HepG2 (cell line): Measurements from ENCODE around the gene CYBRD1. TPM values are rescaled to one million over a fixed set of nuclear protein-coding genes. Genes with fewer than 3 reads are reported as not detected.

Experiments
- HDAC1 ChIP-seq: sonication (generic); formaldehyde crosslinking; IDR thresholded peaks from 2 replicates; pipeline ENCODE4 v1.5.1; 2020; ENCODE audit warnings: mild to moderate bottlenecking, missing genetic modification reagents
- KDM2A ChIP-seq: sonication (generic); formaldehyde crosslinking; IDR thresholded peaks from 2 replicates; pipeline ENCODE4 v1.4.0; 2020; ENCODE audit warnings: low read depth, missing genetic modification reagents, borderline replicate concordance
- KLF9 ChIP-seq: IDR thresholded peaks from 2 replicates; pipeline ENCODE4 v1.6.1; 2016; ENCODE audit warnings: low read depth
- NKX3-1 ChIP-seq: sonication (generic); formaldehyde crosslinking; IDR thresholded peaks from 2 replicates; pipeline ENCODE4 v1.5.0; 2020; ENCODE audit warnings: missing genetic modification reagents
- RCOR2 ChIP-seq: IDR thresholded peaks from 2 replicates; pipeline ENCODE4 v1.6.1; 2016; ENCODE audit warnings: missing biosample characterization, missing genetic modification reagents
- SRSF9 ChIP-seq: fragments of 200-400 bp; formaldehyde crosslinking; IDR thresholded peaks from 2 replicates; pipeline ENCODE4 v1.6.1; 2018; ENCODE audit warnings: borderline replicate concordance, mild to moderate bottlenecking, low read depth, low read length; ENCODE audit not compliant: insufficient read depth, poor library complexity, severe bottlenecking
- YY1 ChIP-seq: IDR thresholded peaks from 2 replicates; pipeline ENCODE4 v1.6.1; 2011; ENCODE audit warnings: low read length, low read depth, moderate library complexity, mild to moderate bottlenecking; ENCODE audit not compliant: insufficient read depth, insufficient replicate concordance
- ZFP37 ChIP-seq: sonication (generic); formaldehyde crosslinking; IDR thresholded peaks from 2 replicates; pipeline ENCODE4 v1.4.0; 2020; ENCODE audit warnings: missing genetic modification reagents, borderline replicate concordance
- ZNF549 ChIP-seq: sonication (generic); formaldehyde crosslinking; IDR thresholded peaks from 2 replicates; pipeline ENCODE4 v1.5.0; 2020; ENCODE audit warnings: missing genetic modification reagents
- ZNF607 ChIP-seq: sonication (generic); formaldehyde crosslinking; IDR thresholded peaks from 2 replicates; pipeline ENCODE4 v1.5.1; 2020; ENCODE audit warnings: missing genetic modification reagents, mild to moderate bottlenecking, borderline replicate concordance
- polyA plus RNA-seq, 8 experiments: library from polyadenylated mRNA; depleted of rRNA in 3 of 8; stranded (reverse) in 7 of 8; unstranded in 1 of 8; fragments of >200 nt; fragmentation: Illumina TruSeq in 4 of 8; extraction: Trizol in 4 of 8; gene quantifications; 2 replicates each; pipeline versions ENCODE4 v1.2.1 to v1.2.3, GENCODE V29; 2011 to 2016; ENCODE audit warnings: low read depth in 4 of 8, missing spikeins in 1 of 8, mixed read lengths in 1 of 8; ENCODE audit not compliant: insufficient read depth in 1 of 8
- total RNA-seq, 5 experiments: library from RNA; depleted of rRNA; stranded (reverse); fragments of >200 nt; fragmentation: Illumina TruSeq; extraction: Trizol; gene quantifications; 2 replicates each; pipeline ENCODE4 v1.2.3, GENCODE V29; 2016; ENCODE audit warnings: low read depth in 1 of 5
- TF ChIP-seq, protein P1 (sequence below): sonication (generic); formaldehyde crosslinking; IDR thresholded peaks from 2 replicates; pipeline ENCODE4 v1.5.1; 2020; ENCODE audit warnings: mild to moderate bottlenecking, missing genetic modification reagents, moderate library complexity
- TF ChIP-seq, protein P2 (sequence below): sonication (generic); formaldehyde crosslinking; IDR thresholded peaks from 2 replicates; pipeline ENCODE4 v1.4.0; 2020; ENCODE audit warnings: missing genetic modification reagents, borderline replicate concordance
- TF ChIP-seq, protein P3 (sequence below): sonication (generic); formaldehyde crosslinking; IDR thresholded peaks from 2 replicates; pipeline ENCODE4 v1.8.0; 2023; ENCODE audit warnings: mild to moderate bottlenecking, missing genetic modification reagents
- TF ChIP-seq, protein P4 (sequence below): sonication (generic); formaldehyde crosslinking; IDR thresholded peaks from 2 replicates; pipeline ENCODE4 v1.4.0; 2020; ENCODE audit warnings: missing genetic modification reagents
- TF ChIP-seq, protein P5 (sequence below): sonication (generic); formaldehyde crosslinking; IDR thresholded peaks from 2 replicates; pipeline ENCODE4 v1.5.0; 2020; ENCODE audit warnings: missing genetic modification reagents
- TF ChIP-seq, protein P6 (sequence below): sonication (generic); formaldehyde crosslinking; IDR thresholded peaks from 2 replicates; pipeline ENCODE4 v1.8.1; 2023; ENCODE audit warnings: mild to moderate bottlenecking, missing genetic modification reagents
- TF ChIP-seq, protein P7 (sequence below): conservative IDR thresholded peaks from 2 replicates; pipeline ENCODE4 v1.6.1; 2018; ENCODE audit warnings: missing genetic modification reagents

Gene CYBRD1
- total and polyA plus RNA-seq, 2 of the 13 experiments (the other 11 are each of a cell fraction or from before 2014, with no cell fraction given), result 0.13 to 0.42 TPM

DNA sequence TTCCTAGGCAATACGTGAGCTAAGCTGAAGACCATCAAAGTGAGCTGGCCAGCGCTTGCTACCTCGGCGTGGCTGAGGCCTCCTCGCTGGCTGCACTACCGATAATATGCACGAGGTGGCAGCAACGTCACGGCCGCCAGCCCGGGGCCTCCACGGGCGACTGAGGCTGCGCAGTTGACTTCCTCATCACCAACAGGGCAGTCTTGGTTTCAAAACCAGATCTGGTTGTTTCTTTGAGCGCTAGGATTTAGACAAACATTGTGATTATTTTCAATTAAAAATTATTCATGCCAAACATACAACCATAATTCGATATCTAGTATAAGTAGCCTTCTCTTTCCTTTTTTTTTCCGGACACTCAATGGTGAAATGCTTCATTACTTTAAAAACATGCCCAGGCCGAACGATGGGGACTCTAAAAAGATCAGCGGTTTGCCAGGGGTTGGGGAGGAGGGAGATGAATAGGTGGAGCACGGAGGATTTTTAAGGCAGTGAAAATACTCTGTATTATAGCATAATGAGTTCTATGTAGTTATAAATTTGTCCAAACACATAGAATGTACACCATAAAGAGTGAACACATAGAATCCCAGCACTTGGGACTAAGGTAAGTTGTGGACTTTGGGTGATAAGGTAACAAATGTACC lies 52.0 kb downstream of the CYBRD1 start (continued):
- no peak for TF ChIP-seq ZNF607 (CRISPR knock-in tag)
- 0 out of 2 replicates have a peak, but pooled peaks have one; percentile 8 for TF ChIP-seq NKX3-1 (CRISPR knock-in tag)
- no peak for TF ChIP-seq RCOR2
- no peak for TF ChIP-seq SRSF9
- TF ChIP-seq, protein P1, sequence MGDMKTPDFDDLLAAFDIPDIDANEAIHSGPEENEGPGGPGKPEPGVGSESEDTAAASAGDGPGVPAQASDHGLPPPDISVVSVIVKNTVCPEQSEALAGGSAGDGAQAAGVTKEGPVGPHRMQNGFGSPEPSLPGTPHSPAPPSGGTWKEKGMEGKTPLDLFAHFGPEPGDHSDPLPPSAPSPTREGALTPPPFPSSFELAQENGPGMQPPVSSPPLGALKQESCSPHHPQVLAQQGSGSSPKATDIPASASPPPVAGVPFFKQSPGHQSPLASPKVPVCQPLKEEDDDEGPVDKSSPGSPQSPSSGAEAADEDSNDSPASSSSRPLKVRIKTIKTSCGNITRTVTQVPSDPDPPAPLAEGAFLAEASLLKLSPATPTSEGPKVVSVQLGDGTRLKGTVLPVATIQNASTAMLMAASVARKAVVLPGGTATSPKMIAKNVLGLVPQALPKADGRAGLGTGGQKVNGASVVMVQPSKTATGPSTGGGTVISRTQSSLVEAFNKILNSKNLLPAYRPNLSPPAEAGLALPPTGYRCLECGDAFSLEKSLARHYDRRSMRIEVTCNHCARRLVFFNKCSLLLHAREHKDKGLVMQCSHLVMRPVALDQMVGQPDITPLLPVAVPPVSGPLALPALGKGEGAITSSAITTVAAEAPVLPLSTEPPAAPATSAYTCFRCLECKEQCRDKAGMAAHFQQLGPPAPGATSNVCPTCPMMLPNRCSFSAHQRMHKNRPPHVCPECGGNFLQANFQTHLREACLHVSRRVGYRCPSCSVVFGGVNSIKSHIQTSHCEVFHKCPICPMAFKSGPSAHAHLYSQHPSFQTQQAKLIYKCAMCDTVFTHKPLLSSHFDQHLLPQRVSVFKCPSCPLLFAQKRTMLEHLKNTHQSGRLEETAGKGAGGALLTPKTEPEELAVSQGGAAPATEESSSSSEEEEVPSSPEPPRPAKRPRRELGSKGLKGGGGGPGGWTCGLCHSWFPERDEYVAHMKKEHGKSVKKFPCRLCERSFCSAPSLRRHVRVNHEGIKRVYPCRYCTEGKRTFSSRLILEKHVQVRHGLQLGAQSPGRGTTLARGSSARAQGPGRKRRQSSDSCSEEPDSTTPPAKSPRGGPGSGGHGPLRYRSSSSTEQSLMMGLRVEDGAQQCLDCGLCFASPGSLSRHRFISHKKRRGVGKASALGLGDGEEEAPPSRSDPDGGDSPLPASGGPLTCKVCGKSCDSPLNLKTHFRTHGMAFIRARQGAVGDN (CRISPR knock-in tag), result peak; percentile 70
- no peak for TF ChIP-seq KLF9
- no peak for TF ChIP-seq HDAC1 (CRISPR knock-in tag)
- TF ChIP-seq, protein P2, sequence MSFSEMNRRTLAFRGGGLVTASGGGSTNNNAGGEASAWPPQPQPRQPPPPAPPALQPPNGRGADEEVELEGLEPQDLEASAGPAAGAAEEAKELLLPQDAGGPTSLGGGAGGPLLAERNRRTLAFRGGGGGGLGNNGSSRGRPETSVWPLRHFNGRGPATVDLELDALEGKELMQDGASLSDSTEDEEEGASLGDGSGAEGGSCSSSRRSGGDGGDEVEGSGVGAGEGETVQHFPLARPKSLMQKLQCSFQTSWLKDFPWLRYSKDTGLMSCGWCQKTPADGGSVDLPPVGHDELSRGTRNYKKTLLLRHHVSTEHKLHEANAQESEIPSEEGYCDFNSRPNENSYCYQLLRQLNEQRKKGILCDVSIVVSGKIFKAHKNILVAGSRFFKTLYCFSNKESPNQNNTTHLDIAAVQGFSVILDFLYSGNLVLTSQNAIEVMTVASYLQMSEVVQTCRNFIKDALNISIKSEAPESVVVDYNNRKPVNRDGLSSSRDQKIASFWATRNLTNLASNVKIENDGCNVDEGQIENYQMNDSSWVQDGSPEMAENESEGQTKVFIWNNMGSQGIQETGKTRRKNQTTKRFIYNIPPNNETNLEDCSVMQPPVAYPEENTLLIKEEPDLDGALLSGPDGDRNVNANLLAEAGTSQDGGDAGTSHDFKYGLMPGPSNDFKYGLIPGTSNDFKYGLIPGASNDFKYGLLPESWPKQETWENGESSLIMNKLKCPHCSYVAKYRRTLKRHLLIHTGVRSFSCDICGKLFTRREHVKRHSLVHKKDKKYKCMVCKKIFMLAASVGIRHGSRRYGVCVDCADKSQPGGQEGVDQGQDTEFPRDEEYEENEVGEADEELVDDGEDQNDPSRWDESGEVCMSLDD (CRISPR knock-in tag), result no peak
- TF ChIP-seq, protein P3, sequence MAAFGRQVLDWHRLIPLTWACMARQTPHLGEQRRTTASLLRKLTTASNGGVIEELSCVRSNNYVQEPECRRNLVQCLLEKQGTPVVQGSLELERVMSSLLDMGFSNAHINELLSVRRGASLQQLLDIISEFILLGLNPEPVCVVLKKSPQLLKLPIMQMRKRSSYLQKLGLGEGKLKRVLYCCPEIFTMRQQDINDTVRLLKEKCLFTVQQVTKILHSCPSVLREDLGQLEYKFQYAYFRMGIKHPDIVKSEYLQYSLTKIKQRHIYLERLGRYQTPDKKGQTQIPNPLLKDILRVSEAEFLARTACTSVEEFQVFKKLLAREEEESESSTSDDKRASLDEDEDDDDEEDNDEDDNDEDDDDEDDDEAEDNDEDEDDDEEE (CRISPR knock-in tag), result no peak
- TF ChIP-seq KDM2A (CRISPR knock-in tag), result peak; percentile 87; the same call in 1 of the 2 replicates
- TF ChIP-seq YY1, result peak; percentile 72
- TF ChIP-seq, protein P4, sequence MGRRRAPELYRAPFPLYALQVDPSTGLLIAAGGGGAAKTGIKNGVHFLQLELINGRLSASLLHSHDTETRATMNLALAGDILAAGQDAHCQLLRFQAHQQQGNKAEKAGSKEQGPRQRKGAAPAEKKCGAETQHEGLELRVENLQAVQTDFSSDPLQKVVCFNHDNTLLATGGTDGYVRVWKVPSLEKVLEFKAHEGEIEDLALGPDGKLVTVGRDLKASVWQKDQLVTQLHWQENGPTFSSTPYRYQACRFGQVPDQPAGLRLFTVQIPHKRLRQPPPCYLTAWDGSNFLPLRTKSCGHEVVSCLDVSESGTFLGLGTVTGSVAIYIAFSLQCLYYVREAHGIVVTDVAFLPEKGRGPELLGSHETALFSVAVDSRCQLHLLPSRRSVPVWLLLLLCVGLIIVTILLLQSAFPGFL (CRISPR knock-in tag), result no peak
- no peak for TF ChIP-seq ZFP37 (CRISPR knock-in tag)
- TF ChIP-seq, protein P5, sequence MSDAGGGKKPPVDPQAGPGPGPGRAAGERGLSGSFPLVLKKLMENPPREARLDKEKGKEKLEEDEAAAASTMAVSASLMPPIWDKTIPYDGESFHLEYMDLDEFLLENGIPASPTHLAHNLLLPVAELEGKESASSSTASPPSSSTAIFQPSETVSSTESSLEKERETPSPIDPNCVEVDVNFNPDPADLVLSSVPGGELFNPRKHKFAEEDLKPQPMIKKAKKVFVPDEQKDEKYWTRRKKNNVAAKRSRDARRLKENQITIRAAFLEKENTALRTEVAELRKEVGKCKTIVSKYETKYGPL, result no peak
- TF ChIP-seq, protein P6, sequence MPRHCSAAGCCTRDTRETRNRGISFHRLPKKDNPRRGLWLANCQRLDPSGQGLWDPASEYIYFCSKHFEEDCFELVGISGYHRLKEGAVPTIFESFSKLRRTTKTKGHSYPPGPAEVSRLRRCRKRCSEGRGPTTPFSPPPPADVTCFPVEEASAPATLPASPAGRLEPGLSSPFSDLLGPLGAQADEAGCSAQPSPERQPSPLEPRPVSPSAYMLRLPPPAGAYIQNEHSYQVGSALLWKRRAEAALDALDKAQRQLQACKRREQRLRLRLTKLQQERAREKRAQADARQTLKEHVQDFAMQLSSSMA (CRISPR knock-in tag), result no peak
- no peak for TF ChIP-seq ZNF549 (CRISPR knock-in tag)
- TF ChIP-seq, protein P7, sequence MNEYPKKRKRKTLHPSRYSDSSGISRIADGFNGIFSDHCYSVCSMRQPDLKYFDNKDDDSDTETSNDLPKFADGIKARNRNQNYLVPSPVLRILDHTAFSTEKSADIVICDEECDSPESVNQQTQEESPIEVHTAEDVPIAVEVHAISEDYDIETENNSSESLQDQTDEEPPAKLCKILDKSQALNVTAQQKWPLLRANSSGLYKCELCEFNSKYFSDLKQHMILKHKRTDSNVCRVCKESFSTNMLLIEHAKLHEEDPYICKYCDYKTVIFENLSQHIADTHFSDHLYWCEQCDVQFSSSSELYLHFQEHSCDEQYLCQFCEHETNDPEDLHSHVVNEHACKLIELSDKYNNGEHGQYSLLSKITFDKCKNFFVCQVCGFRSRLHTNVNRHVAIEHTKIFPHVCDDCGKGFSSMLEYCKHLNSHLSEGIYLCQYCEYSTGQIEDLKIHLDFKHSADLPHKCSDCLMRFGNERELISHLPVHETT (CRISPR knock-in tag), result no peak
